H9 (cell line): Measurements from ENCODE around the gene CERS3. TPM values are rescaled to one million over a fixed set of nuclear protein-coding genes. Genes with fewer than 3 reads are reported as not detected.

Experiments
- DNase-seq: peaks from one replicate; pipeline ENCODE4 v3.0.0-alpha.2; 2017
- H2AFZ ChIP-seq: one replicate; pipeline ENCODE4 v1.6.1; 2013; ENCODE audit warnings: mild to moderate bottlenecking, low read length, control low read depth, moderate library complexity
- H2AK5ac ChIP-seq: 2 replicates; pipeline ENCODE4 v1.6.1; 2013; ENCODE audit warnings: low read length, control low read depth, mixed read lengths; ENCODE audit not compliant: insufficient read length
- H2BK120ac ChIP-seq: one replicate; pipeline ENCODE4 v1.6.1; 2013; ENCODE audit warnings: low read depth, mild to moderate bottlenecking, low read length, control low read depth, inconsistent platforms; ENCODE audit not compliant: poor library complexity, severe bottlenecking
- H2BK12ac ChIP-seq: 2 replicates; pipeline ENCODE4 v1.6.1; 2013; ENCODE audit warnings: low read length, control low read depth, mixed read lengths, low read depth; ENCODE audit not compliant: insufficient read length
- H2BK15ac ChIP-seq: 2 replicates; pipeline ENCODE4 v1.6.1; 2013; ENCODE audit warnings: low read depth, low read length, control low read depth
- H2BK20ac ChIP-seq: one replicate; pipeline ENCODE4 v1.6.1; 2013; ENCODE audit warnings: low read depth, mild to moderate bottlenecking, low read length, control low read depth, inconsistent platforms; ENCODE audit not compliant: poor library complexity, severe bottlenecking
- H2BK5ac ChIP-seq: 2 replicates; pipeline ENCODE4 v1.6.1; 2013; ENCODE audit warnings: low read length, control low read depth, mixed read lengths; ENCODE audit not compliant: insufficient read length
- H3K14ac ChIP-seq: 2 replicates; pipeline ENCODE4 v1.6.1; 2013; ENCODE audit warnings: low read length, control low read depth; ENCODE audit not compliant: insufficient read depth
- H3K18ac ChIP-seq: 2 replicates; pipeline ENCODE4 v1.6.1; 2013; ENCODE audit warnings: low read depth, mild to moderate bottlenecking, mixed read lengths, low read length, control low read depth; ENCODE audit not compliant: insufficient read length
- H3K23ac ChIP-seq: 2 replicates; pipeline ENCODE4 v1.6.1; 2013; ENCODE audit warnings: low read length, control low read depth, mixed read lengths, low read depth; ENCODE audit not compliant: insufficient read length
- H3K23me2 ChIP-seq: 2 replicates; pipeline ENCODE4 v1.6.1; 2013; ENCODE audit warnings: low read depth, mild to moderate bottlenecking, mixed read lengths, low read length, control low read depth; ENCODE audit not compliant: insufficient read length, poor library complexity, severe bottlenecking
- H3K27ac ChIP-seq: 2 replicates; pipeline ENCODE4 v1.5.1; 2013; ENCODE audit warnings: low read length, control low read depth, mixed read lengths, low read depth; ENCODE audit not compliant: insufficient read length
- H3K27me3 ChIP-seq: 2 replicates; pipeline ENCODE4 v1.6.1; 2013; ENCODE audit warnings: low read length, control low read depth, inconsistent platforms; ENCODE audit not compliant: insufficient read depth
- H3K4ac ChIP-seq: 2 replicates; pipeline ENCODE4 v1.6.1; 2013; ENCODE audit warnings: low read depth, mild to moderate bottlenecking, control low read depth, inconsistent platforms, low read length, moderate library complexity
- H3K4me1 ChIP-seq: 2 replicates; pipeline ENCODE4 v1.6.1; 2013; ENCODE audit warnings: low read length, control low read depth, inconsistent platforms; ENCODE audit not compliant: insufficient read depth
- H3K4me2 ChIP-seq: 2 replicates; pipeline ENCODE4 v1.6.1; 2013; ENCODE audit warnings: low read length, control low read depth, mixed read lengths; ENCODE audit not compliant: insufficient read length, insufficient read depth
- H3K56ac ChIP-seq: 2 replicates; pipeline ENCODE4 v1.6.1; 2013; ENCODE audit warnings: low read depth, mild to moderate bottlenecking, mixed read lengths, low read length, control low read depth; ENCODE audit not compliant: insufficient read length
- H3K79me1 ChIP-seq: 2 replicates; pipeline ENCODE4 v1.6.1; 2013; ENCODE audit warnings: low read depth, mild to moderate bottlenecking, moderate library complexity, low read length, control low read depth, inconsistent platforms; ENCODE audit not compliant: insufficient read depth, poor library complexity, severe bottlenecking
- H3K79me2 ChIP-seq: 2 replicates; pipeline ENCODE4 v1.6.1; 2013; ENCODE audit warnings: low read length, control low read depth, inconsistent platforms; ENCODE audit not compliant: insufficient read depth
- H3K9ac ChIP-seq: 2 replicates; pipeline ENCODE4 v1.6.1; 2013; ENCODE audit warnings: low read length, control low read depth, mixed read lengths; ENCODE audit not compliant: insufficient read length; ENCODE audit errors: extremely low read depth
- H3K9me3 ChIP-seq: one replicate; pipeline ENCODE4 v1.6.1; 2013; ENCODE audit warnings: low read depth, low read length, inconsistent platforms; ENCODE audit not compliant: control insufficient read depth
- H3T11ph ChIP-seq: one replicate; pipeline ENCODE4 v1.6.1; 2013; ENCODE audit warnings: mild to moderate bottlenecking, low read length, control low read depth, inconsistent platforms
- H4K20me1 ChIP-seq: one replicate; pipeline ENCODE4 v1.6.1; 2013; ENCODE audit not compliant: control insufficient read depth, insufficient read length, insufficient read depth
- H4K5ac ChIP-seq: 2 replicates; pipeline ENCODE4 v1.6.1; 2013; ENCODE audit warnings: low read depth, mild to moderate bottlenecking, mixed read lengths, low read length, control low read depth; ENCODE audit not compliant: insufficient read length
- H4K8ac ChIP-seq: replicated peaks from 2 replicates; pipeline ENCODE4 v1.6.1; 2013; ENCODE audit warnings: low read length, control low read depth, mixed read lengths, low read depth; ENCODE audit not compliant: insufficient read length
- H4K91ac ChIP-seq: 2 replicates; pipeline ENCODE4 v1.6.1; 2013; ENCODE audit warnings: low read depth, mild to moderate bottlenecking, moderate library complexity, mixed read lengths, low read length, control low read depth; ENCODE audit not compliant: insufficient read length
- H3K27ac Mint-ChIP-seq, 3 experiments: 2 replicates in 2 of 3; 3 replicates in 1 of 3; pipeline ENCODE4 v1.8.0; 2020 to 2021; ENCODE audit warnings: mixed read lengths in 3 of 3, mild to moderate bottlenecking in 1 of 3, moderate library complexity in 1 of 3
- H3K27me3 Mint-ChIP-seq: 2 replicates; pipeline ENCODE4 v1.8.0; 2021; ENCODE audit warnings: low read depth, mild to moderate bottlenecking, moderate library complexity, mixed read lengths
- H3K36me3 Mint-ChIP-seq, 3 experiments: 2 replicates in 2 of 3; 3 replicates in 1 of 3; pipeline ENCODE4 v1.8.0; 2020 to 2021; ENCODE audit warnings: low read depth in 3 of 3, mixed read lengths in 3 of 3; ENCODE audit not compliant: insufficient read depth in 1 of 3
- H3K4me1 Mint-ChIP-seq, 2 experiments: 2 replicates each; pipeline ENCODE4 v1.8.0; 2020; ENCODE audit warnings: mixed read lengths in 2 of 2
- H3K4me3 Mint-ChIP-seq, 2 experiments: 2 replicates in 1 of 2; 3 replicates in 1 of 2; pipeline ENCODE4 v1.8.0; 2020 to 2021; ENCODE audit warnings: mild to moderate bottlenecking in 2 of 2, mixed read lengths in 2 of 2, moderate library complexity in 1 of 2
- H3K9me3 Mint-ChIP-seq, 2 experiments: 2 replicates in 1 of 2; 3 replicates in 1 of 2; pipeline ENCODE4 v1.8.0; 2020; ENCODE audit warnings: mild to moderate bottlenecking in 2 of 2, mixed read lengths in 2 of 2, moderate library complexity in 1 of 2
- total RNA-seq: library from RNA; stranded (reverse); gene quantifications from 2 replicates; pipeline ENCODE4 v1.2.1, GENCODE V29; 2021
- TF ChIP-seq, protein P1 (sequence below): fragments of 200-600 bp; sonication (generic); conservative IDR thresholded peaks from 3 replicates; pipeline ENCODE4 v1.8.0; 2021; ENCODE audit warnings: antibody characterized with exemption, mild to moderate bottlenecking

The CERS3 gene
- total RNA-seq, 1 experiment from 2014 or later = 1.4 TPM

DNA sequence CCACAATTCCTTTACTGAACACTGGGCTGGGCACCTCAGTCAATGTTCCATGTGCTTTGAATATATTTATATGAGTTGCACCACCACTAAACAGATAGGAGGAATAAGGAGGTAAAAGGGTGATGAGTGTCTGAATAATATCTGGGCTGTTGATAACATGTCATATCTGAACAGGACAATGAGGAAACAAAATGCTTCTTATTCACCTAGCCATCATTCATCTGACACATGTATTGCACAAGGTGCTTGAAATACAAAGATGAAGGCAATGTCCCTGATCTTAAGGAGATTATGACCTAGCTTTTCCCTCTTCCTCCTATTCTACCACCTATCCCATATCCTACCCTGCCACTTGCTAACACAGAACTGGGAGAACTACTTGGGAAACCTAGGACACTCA, 8.0 kb upstream of the CERS3 start:
- no peak overlapping the region for H3K14ac ChIP-seq
- H3K27me3 ChIP-seq = no peaks in the 10 kb centered on the region
- no peaks in the 10 kb centered on the region for H3K23me2 ChIP-seq
- H3K79me2 ChIP-seq = no peaks in the 10 kb centered on the region
- no peak overlapping the region for H3K9ac ChIP-seq
- H3T11ph ChIP-seq = no peak overlapping the region
- no peak overlapping the region for H3K27ac ChIP-seq
- H2BK120ac ChIP-seq = no peak overlapping the region
- H2BK12ac ChIP-seq = no peak overlapping the region
- H3K4me3 Mint-ChIP-seq = no peak overlapping the region
- no peak overlapping the region for H3K56ac ChIP-seq
- H3K9me3 Mint-ChIP-seq = peaks cover 18 to 20% of the 10 kb centered on the region in 2 experiments
- H3K79me1 ChIP-seq = no peaks in the 10 kb centered on the region
- H4K8ac ChIP-seq = no peak overlapping the region
- H2AK5ac ChIP-seq = no peak overlapping the region
- no peak for DNase-seq
- H4K91ac ChIP-seq = no peak overlapping the region
- no peaks in the 10 kb centered on the region for H3K4me1 Mint-ChIP-seq
- no peak overlapping the region for H3K27ac Mint-ChIP-seq
- H2BK20ac ChIP-seq = no peak overlapping the region
- no peak overlapping the region for H3K4me2 ChIP-seq
- H4K5ac ChIP-seq = no peak overlapping the region
- H3K36me3 Mint-ChIP-seq = peaks cover 0 to 8% (median 6%) of the 10 kb centered on the region in 3 experiments; a peak in 5 of 7 replicates
- no peak overlapping the region for H2BK15ac ChIP-seq
- no peak overlapping the region for H2BK5ac ChIP-seq
- H3K9me3 ChIP-seq = no peaks in the 10 kb centered on the region
- TF ChIP-seq, protein P1, sequence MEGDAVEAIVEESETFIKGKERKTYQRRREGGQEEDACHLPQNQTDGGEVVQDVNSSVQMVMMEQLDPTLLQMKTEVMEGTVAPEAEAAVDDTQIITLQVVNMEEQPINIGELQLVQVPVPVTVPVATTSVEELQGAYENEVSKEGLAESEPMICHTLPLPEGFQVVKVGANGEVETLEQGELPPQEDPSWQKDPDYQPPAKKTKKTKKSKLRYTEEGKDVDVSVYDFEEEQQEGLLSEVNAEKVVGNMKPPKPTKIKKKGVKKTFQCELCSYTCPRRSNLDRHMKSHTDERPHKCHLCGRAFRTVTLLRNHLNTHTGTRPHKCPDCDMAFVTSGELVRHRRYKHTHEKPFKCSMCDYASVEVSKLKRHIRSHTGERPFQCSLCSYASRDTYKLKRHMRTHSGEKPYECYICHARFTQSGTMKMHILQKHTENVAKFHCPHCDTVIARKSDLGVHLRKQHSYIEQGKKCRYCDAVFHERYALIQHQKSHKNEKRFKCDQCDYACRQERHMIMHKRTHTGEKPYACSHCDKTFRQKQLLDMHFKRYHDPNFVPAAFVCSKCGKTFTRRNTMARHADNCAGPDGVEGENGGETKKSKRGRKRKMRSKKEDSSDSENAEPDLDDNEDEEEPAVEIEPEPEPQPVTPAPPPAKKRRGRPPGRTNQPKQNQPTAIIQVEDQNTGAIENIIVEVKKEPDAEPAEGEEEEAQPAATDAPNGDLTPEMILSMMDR = no peak
- H3K18ac ChIP-seq = no peak overlapping the region
- H3K4ac ChIP-seq = no peak overlapping the region
- H2AFZ ChIP-seq = no peak overlapping the region
- H3K23ac ChIP-seq = no peak overlapping the region
- no peaks in the 10 kb centered on the region for H4K20me1 ChIP-seq
- peaks cover 4% of the 10 kb centered on the region for H3K27me3 Mint-ChIP-seq
- H3K4me1 ChIP-seq = no peaks in the 10 kb centered on the region
